ENCODE measurements around the gene SEPHS2. TPM values are rescaled to one million over a fixed set of nuclear protein-coding genes. Genes with fewer than 3 reads are reported as not detected.
A peak's percentile ranks its signal among the peaks of the same experiment; 100 is the strongest.

Gene SEPHS2
- total RNA-seq, 1 experiment from 2014 or later = 53.5 TPM

DNA sequence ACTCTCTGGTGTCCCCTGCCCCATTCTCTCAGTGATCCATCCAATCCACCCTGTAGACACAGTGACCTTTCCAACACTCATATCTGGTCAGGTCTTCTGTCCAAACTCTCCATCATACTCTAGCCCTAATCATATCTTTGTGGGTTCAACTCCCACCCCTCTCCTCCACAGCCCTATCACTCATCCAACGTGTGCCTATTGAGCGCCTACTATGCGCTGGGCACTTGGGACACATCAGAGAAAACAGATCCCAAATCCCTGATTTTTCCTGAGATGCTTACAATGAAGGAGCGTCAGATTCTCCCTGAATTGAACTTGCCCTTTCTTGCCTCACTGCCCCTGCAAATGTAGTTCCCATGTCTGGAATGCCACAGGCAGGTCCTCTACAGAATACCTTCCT, 17.6 kb downstream of the SEPHS2 start (continued):
- TF ChIP-seq ZNF532 (CRISPR knock-in tag; IDR thresholded peaks at IDR 0.05; ENCODE audit: borderline replicate concordance) (no peak), SMAD3 (CRISPR knock-in tag; IDR thresholded peaks at IDR 0.05; ENCODE audit: borderline replicate concordance) (no peak)
- TF ChIP-seq, protein P1, sequence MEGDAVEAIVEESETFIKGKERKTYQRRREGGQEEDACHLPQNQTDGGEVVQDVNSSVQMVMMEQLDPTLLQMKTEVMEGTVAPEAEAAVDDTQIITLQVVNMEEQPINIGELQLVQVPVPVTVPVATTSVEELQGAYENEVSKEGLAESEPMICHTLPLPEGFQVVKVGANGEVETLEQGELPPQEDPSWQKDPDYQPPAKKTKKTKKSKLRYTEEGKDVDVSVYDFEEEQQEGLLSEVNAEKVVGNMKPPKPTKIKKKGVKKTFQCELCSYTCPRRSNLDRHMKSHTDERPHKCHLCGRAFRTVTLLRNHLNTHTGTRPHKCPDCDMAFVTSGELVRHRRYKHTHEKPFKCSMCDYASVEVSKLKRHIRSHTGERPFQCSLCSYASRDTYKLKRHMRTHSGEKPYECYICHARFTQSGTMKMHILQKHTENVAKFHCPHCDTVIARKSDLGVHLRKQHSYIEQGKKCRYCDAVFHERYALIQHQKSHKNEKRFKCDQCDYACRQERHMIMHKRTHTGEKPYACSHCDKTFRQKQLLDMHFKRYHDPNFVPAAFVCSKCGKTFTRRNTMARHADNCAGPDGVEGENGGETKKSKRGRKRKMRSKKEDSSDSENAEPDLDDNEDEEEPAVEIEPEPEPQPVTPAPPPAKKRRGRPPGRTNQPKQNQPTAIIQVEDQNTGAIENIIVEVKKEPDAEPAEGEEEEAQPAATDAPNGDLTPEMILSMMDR (IDR thresholded peaks at IDR 0.05) = no peak

DNA sequence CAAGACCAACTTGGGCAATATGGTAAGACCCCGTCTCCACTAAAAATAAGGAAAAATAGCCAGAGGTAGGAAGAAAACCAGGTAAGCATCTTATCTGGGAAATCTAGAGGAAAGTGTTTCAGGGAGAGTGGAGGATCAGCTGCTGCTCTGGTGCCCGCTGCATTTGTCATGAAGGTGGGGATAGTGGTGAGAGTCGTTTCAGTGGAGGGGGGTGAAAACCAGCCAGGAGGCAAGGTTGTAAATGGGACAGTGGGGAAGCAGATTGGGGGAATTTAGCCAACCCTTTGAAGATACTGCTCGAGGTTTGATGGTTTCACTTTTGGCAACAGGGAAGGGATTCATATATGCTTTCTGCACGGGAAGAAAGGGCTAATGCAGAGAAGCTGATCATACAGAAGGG, 24.7 kb downstream of the SEPHS2 start:
- CTCF ChIA-PET = interaction anchor here (0.6 to 5.7 kb wide), 3 partner anchors 9 to 71 kb away, joined by 3 to 73 read pairs (median 5); partner anchors contain the start of gene DCTPP1
- peaks cover 45% of the 10 kb centered on the region for H3K36me3 Mint-ChIP-seq
- peaks cover 12% of the 10 kb centered on the region for H3K4me1 Mint-ChIP-seq
- H3K27me3 Mint-ChIP-seq (ENCODE audit: low read depth) = no peaks in the 10 kb centered on the region
- DNase-seq (ENCODE audit: low spot score) = no peak
- H3K27ac Mint-ChIP-seq = no peak overlapping the region
- POLR2A ChIA-PET = no interaction called here
- ATAC-seq = no peak
- no peaks in the 10 kb centered on the region for H3K9me3 Mint-ChIP-seq
- H3K4me3 Mint-ChIP-seq = no peak overlapping the region
- TF ChIP-seq TP53 (CRISPR knock-in tag; IDR thresholded peaks at IDR 0.05) (no peak), IRF1 (CRISPR knock-in tag; IDR thresholded peaks at IDR 0.05) (no peak), CDX4 (CRISPR knock-in tag; IDR thresholded peaks at IDR 0.05; ENCODE audit: borderline replicate concordance) (no peak), CBFB (CRISPR knock-in tag; IDR thresholded peaks at IDR 0.05; ENCODE audit: low read depth) (no peak), RELA (CRISPR knock-in tag; IDR thresholded peaks at IDR 0.05; ENCODE audit: borderline replicate concordance) (no peak), FOXK1 (CRISPR knock-in tag; IDR thresholded peaks at IDR 0.05) (no peak), ELF4 (CRISPR knock-in tag; IDR thresholded peaks at IDR 0.05; ENCODE audit: low read depth) (no peak), ZNF263 (CRISPR knock-in tag; IDR thresholded peaks at IDR 0.05; ENCODE audit: low read depth) (no peak), OVOL2 (CRISPR knock-in tag; IDR thresholded peaks at IDR 0.05; ENCODE audit: borderline replicate concordance) (no peak)

GRCh38 chr16:30418350-30419181, 27.1 kb downstream of the SEPHS2 start:
- H3K27me3 Mint-ChIP-seq (ENCODE audit: low read depth) = no peaks in the 10 kb centered on the region
- ATAC-seq (no peak), DNase-seq (ENCODE audit: low spot score) (no peak)
- H3K27ac Mint-ChIP-seq = peak overlapping the region; percentile 15; the same call in 1 of the 2 replicates
- CTCF ChIA-PET = interaction anchor here (0.6 to 5.7 kb wide), 24 partner anchors 10 to 327 kb away, joined by 3 to 73 read pairs (median 6); partner anchors contain the start of genes DCTPP1, FBRS, GDPD3 and PRR14
- H3K4me3 Mint-ChIP-seq = peak overlapping the region; percentile 54
- POLR2A ChIA-PET = interaction anchor here (0.6 to 1.5 kb wide), 16 partner anchors 9 to 274 kb away, joined by 3 to 15 read pairs (median 5); partner anchors contain the start of genes DCTPP1, ZNF48, ZNF688 and ZNF689
- H3K4me1 Mint-ChIP-seq = peaks cover 9% of the 10 kb centered on the region
- H3K36me3 Mint-ChIP-seq = peaks cover 34% of the 10 kb centered on the region
- H3K9me3 Mint-ChIP-seq = no peaks in the 10 kb centered on the region
- TF ChIP-seq, protein P2, sequence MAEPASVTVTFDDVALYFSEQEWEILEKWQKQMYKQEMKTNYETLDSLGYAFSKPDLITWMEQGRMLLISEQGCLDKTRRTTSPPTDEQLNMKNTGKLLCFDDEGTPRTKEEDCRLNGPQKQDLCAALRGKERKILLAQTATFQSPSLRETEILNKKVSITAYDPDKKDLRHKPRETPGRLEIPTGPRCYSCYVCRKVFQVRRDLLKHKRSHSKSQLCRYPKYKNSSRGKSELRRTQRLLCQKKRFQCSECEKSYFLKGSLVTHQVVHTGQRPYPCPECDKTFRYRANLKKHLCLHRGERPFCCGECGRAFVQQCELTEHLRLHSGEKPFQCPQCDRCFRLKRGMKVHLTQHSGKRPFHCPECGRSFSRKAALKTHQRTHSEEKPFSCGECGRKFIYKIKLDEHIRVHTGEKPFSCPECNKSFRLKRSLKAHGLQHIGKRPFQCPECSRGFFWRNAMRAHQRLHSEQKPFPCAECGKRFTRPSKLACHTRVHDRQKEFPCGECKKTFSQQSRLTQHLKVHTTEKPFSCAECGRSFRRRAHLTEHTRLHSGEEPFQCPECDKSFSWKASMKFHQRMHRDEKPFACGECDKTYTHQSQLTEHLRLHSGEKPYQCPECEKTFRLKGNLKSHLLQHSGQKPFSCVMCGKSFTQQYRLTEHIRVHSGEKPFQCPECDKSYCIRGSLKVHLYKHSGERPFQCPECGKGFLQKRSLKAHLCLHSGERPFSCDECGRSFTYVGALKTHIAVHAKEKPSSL (CRISPR knock-in tag; conservative IDR thresholded peaks at IDR 0.05) = no peak
- TF ChIP-seq ESRRA (CRISPR knock-in tag; IDR thresholded peaks at IDR 0.05; ENCODE audit: borderline replicate concordance) (no peak), ATF6 (CRISPR knock-in tag; IDR thresholded peaks at IDR 0.05) (no peak), FOXP1 (CRISPR knock-in tag; IDR thresholded peaks at IDR 0.05; ENCODE audit: borderline replicate concordance) (no peak)
